ENCODE data around the gene ZNF366.

DNA sequence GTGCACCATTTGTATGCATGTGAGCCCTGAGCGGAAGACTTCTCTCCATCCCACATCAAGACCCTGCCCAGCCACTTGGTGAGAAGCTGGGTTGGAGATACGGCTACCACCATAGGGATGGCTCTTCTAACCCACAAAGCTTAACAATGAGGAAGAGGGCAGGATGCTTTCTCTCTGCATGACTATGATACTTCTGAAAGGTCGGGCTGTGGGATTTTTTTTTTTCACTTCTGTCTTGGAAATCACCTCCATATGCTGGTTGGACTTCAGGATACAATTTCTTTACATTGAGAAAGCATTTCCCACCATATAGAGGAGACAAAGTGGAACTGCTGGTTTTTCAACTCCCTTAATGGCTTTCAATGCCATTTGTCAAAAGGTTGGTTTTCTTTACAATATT is 30.5 kb downstream of the ZNF366 start:
- TF ChIP-seq CTCF (IDR thresholded peaks at IDR 0.05) = no peak
- no peak for TF ChIP-seq POLR2A (IDR thresholded peaks at IDR 0.05)
